Dermis blood vessel endothelial cell (primary cell): ENCODE results near the gene CASK. TPM values are rescaled to one million over a fixed set of nuclear protein-coding genes. Genes with fewer than 3 reads are reported as not detected.
"Not testable (repeated sequence)": the region's sequence is repeated elsewhere in the genome, so short reads cannot be mapped to it uniquely, and the experiment has no call there.

ENCODE experiments used
- DNase-seq: peaks from one replicate; pipeline ENCODE4 v3.0.0; 2010
- total RNA-seq: library from RNA; depleted of rRNA; stranded (reverse); fragments of >200 nt; gene quantifications from 2 replicates; pipeline ENCODE4 v1.2.3, GENCODE V29; 2014

The CASK gene
- total RNA-seq, 1 donor from 2014 or later = 51.1 TPM

GRCh38 chrX:41728125-41728524 is 195.2 kb downstream of the CASK start:
- no peak for DNase-seq

- DNase-seq = no peak
These were observed 199.5 kb downstream of the CASK start, which contains the start of gene GPR82 for GRCh38 chrX:41723826-41724225. TSS of gene GPR82 (plus strand) at chrX:41724181. CDS start at chrX:41727027, 2,846 bp downstream.

GRCh38 chrX:41722816-41723618 is 200.3 kb downstream of the CASK start:
- no peak for DNase-seq

GRCh38 chrX:41722214-41722613 is 201.1 kb downstream of the CASK start:
- no peak for DNase-seq

- no peak for DNase-seq
These were observed 201.8 kb downstream of the CASK start for GRCh38 chrX:41721590-41721989.

GRCh38 chrX:41720125-41720779 is 203.1 kb downstream of the CASK start:
- no peak for DNase-seq

- not testable (repeated sequence) for DNase-seq
These were observed 203.7 kb downstream of the CASK start for GRCh38 chrX:41719610-41720009.

GRCh38 chrX:41718481-41719235 is 204.7 kb downstream of the CASK start:
- DNase-seq = peak; percentile 20

- no peak for DNase-seq
These were observed 206.4 kb downstream of the CASK start for GRCh38 chrX:41716767-41717473.

GRCh38 chrX:41716222-41716621 is 207.1 kb downstream of the CASK start:
- no peak for DNase-seq

- no peak for DNase-seq
These were observed 212.2 kb downstream of the CASK start for GRCh38 chrX:41711021-41711667.

GRCh38 chrX:41708486-41708885 is 214.9 kb downstream of the CASK start:
- DNase-seq = no peak

GRCh38 chrX:41707218-41707617 is 216.1 kb downstream of the CASK start:
- no peak for DNase-seq

GRCh38 chrX:41705680-41706374 is 217.5 kb downstream of the CASK start:
- no peak for DNase-seq

GRCh38 chrX:41705042-41705441 is 218.3 kb downstream of the CASK start:
- DNase-seq = no peak

- no peak for DNase-seq
These were observed 219.8 kb downstream of the CASK start for GRCh38 chrX:41703574-41704029.

- peak; percentile 1 for DNase-seq
These were observed 227.9 kb downstream of the CASK start for GRCh38 chrX:41695426-41695825.

- no peak for DNase-seq
These were observed 230.3 kb downstream of the CASK start for GRCh38 chrX:41693024-41693423.

GRCh38 chrX:41692162-41692749 is 231.1 kb downstream of the CASK start:
- DNase-seq = no peak

- DNase-seq = no peak
These were observed 233.6 kb downstream of the CASK start for GRCh38 chrX:41689711-41690110.

- DNase-seq = no peak
These were observed 234.5 kb downstream of the CASK start, which contains the start of gene GPR34 for GRCh38 chrX:41688835-41689234. TSS of gene GPR34 (plus strand) at chrX:41688973. CDS start at chrX:41695634, 6,661 bp downstream.
